Smooth muscle cell (in vitro differentiated cells): ENCODE results near the gene ALCAM. TPM values are rescaled to one million over a fixed set of nuclear protein-coding genes. Genes with fewer than 3 reads are reported as not detected.

Experiments used
- DNase-seq: peaks from one replicate; lab custom pipeline; 2025; ENCODE audit not compliant: unreplicated experiment; lab: John Stamatoyannopoulos, UW
- H2AFZ ChIP-seq: fragments of 200-600 bp; sonication (generic); 2 replicates; pipeline ENCODE4 v1.6.0; 2016; ENCODE audit warnings: antibody characterized with exemption, low read depth, mild to moderate bottlenecking
- H3F3A ChIP-seq: fragments of 200-600 bp; sonication (generic); 2 replicates; pipeline ENCODE4 v1.6.0; 2017; ENCODE audit warnings: antibody characterized with exemption, low read depth
- H3K27ac ChIP-seq: fragments of 200-600 bp; sonication (generic); 2 replicates; pipeline ENCODE4 v1.5.1; 2016; ENCODE audit warnings: low read depth, mild to moderate bottlenecking
- H3K27me3 ChIP-seq: fragments of 200-600 bp; sonication (generic); 2 replicates; pipeline ENCODE4 v1.6.1; 2016; ENCODE audit warnings: low read depth, mild to moderate bottlenecking
- H3K36me3 ChIP-seq: fragments of 200-600 bp; sonication (generic); 2 replicates; pipeline ENCODE4 v1.5.1; 2016; ENCODE audit warnings: low read depth
- H3K4me1 ChIP-seq: fragments of 200-600 bp; sonication (generic); 2 replicates; pipeline ENCODE4 v1.5.1; 2016; ENCODE audit warnings: low read depth
- H3K4me2 ChIP-seq: fragments of 200-600 bp; sonication (generic); 2 replicates; pipeline ENCODE4 v1.6.0; 2016; ENCODE audit warnings: mild to moderate bottlenecking
- H3K4me3 ChIP-seq: fragments of 200-600 bp; sonication (generic); 2 replicates; pipeline ENCODE4 v1.5.1; 2016; ENCODE audit warnings: mild to moderate bottlenecking
- H3K79me2 ChIP-seq: fragments of 200-600 bp; sonication (generic); 2 replicates; pipeline ENCODE4 v1.6.0; 2016; ENCODE audit warnings: low read depth, mild to moderate bottlenecking
- H3K9ac ChIP-seq: fragments of 200-600 bp; sonication (generic); 2 replicates; pipeline ENCODE4 v1.6.0; 2016; ENCODE audit warnings: low read depth
- H3K9me3 ChIP-seq: fragments of 200-600 bp; sonication (generic); replicated peaks from 2 replicates; pipeline ENCODE4 v1.5.1; 2016; ENCODE audit warnings: low read depth
- H4K20me1 ChIP-seq: fragments of 200-600 bp; sonication (generic); 2 replicates; pipeline ENCODE4 v1.6.0; 2016; ENCODE audit warnings: low read depth
- CTCF ChIP-seq: fragments of 200-600 bp; sonication (generic); IDR thresholded peaks from 2 replicates; pipeline ENCODE4 v1.5.1; 2017; ENCODE audit warnings: borderline replicate concordance, mild to moderate bottlenecking, antibody characterized with exemption; ENCODE audit not compliant: insufficient read depth, poor library complexity, severe bottlenecking
- WGBS: methylation state at CpG from one replicate; pipeline ENCODE4 v1.1.7; 2016; ENCODE audit warnings: low lambda C conversion rate; 5-methylcytosine and 5-hydroxymethylcytosine counted together
- polyA plus RNA-seq: library from polyadenylated mRNA; unstranded; fragments of >200 nt; fragmentation: Nextera tagmentation; extraction: Ambion mirVana; gene quantifications from 2 replicates; pipeline ENCODE4 v1.2.1, GENCODE V29; 2016
- total RNA-seq: library from RNA; depleted of rRNA; stranded (reverse); fragments of >200 nt; gene quantifications from 2 replicates; pipeline ENCODE4 v1.2.3, GENCODE V29; 2014

Gene ALCAM
- total and polyA plus RNA-seq, 2 experiments from 2014 or later, result 110 to 314 TPM

GRCh38 chr3:105456017-105456416 is 89.3 kb downstream of the ALCAM start:
- DNase-seq, result no peak
- no peaks in the 10 kb centered on the region for H3K9me3 ChIP-seq
- H3F3A ChIP-seq, result no peaks in the 10 kb centered on the region
- H3K27ac ChIP-seq, result no peak overlapping the region
- H2AFZ ChIP-seq, result no peak overlapping the region
- H3K79me2 ChIP-seq, result peaks cover 98% of the 10 kb centered on the region
- 92% methylated on average over 6 of the region's 6 CpGs for WGBS
- H3K4me1 ChIP-seq, result no peaks in the 10 kb centered on the region
- no peaks in the 10 kb centered on the region for H3K36me3 ChIP-seq
- no peak for TF ChIP-seq CTCF
- peaks cover 12% of the 10 kb centered on the region for H4K20me1 ChIP-seq
- no peak overlapping the region for H3K4me2 ChIP-seq
- no peak overlapping the region for H3K9ac ChIP-seq
- no peak overlapping the region for H3K4me3 ChIP-seq
- H3K27me3 ChIP-seq, result no peaks in the 10 kb centered on the region

GRCh38 chr3:105458518-105459215 is 92.0 kb downstream of the ALCAM start:
- Histone ChIP-seq H3K4me1 (no peaks in the 10 kb centered on the region), H3K27me3 (no peaks in the 10 kb centered on the region), H3F3A (no peaks in the 10 kb centered on the region), H3K9ac (no peak overlapping the region), H3K27ac (no peak overlapping the region), H4K20me1 (peaks cover 12% of the 10 kb centered on the region), H3K4me2 (no peak overlapping the region), H3K9me3 (no peaks in the 10 kb centered on the region), H2AFZ (no peak overlapping the region), H3K4me3 (no peak overlapping the region), H3K79me2 (peaks cover 98% of the 10 kb centered on the region), H3K36me3 (no peaks in the 10 kb centered on the region)
- DNase-seq, result no peak
- WGBS, result 96% methylated on average over 3 of the region's 3 CpGs
- no peak for TF ChIP-seq CTCF

GRCh38 chr3:105459566-105460290 is 93.0 kb downstream of the ALCAM start:
- no peak overlapping the region for H3K9ac ChIP-seq
- no peak overlapping the region for H3K4me3 ChIP-seq
- no peak for DNase-seq
- H3K4me1 ChIP-seq, result no peaks in the 10 kb centered on the region
- H3K79me2 ChIP-seq, result peaks cover 98% of the 10 kb centered on the region
- 90% methylated on average over 3 of the region's 3 CpGs for WGBS
- no peaks in the 10 kb centered on the region for H3K27me3 ChIP-seq
- TF ChIP-seq CTCF, result no peak
- no peak overlapping the region for H3K27ac ChIP-seq
- no peaks in the 10 kb centered on the region for H3K36me3 ChIP-seq
- H3K4me2 ChIP-seq, result no peak overlapping the region
- H4K20me1 ChIP-seq, result peaks cover 12% of the 10 kb centered on the region
- no peaks in the 10 kb centered on the region for H3F3A ChIP-seq
- no peaks in the 10 kb centered on the region for H3K9me3 ChIP-seq
- no peak overlapping the region for H2AFZ ChIP-seq
